HG03139 (cell line): Measurements from ENCODE around the gene DYSF.

ENCODE experiments used
- ATAC-seq: cut with Tn5 transposase; IDR thresholded peaks from one replicate; pipeline ENCODE4 v1.9.1; 2021; ENCODE audit not compliant: unreplicated experiment

The DYSF gene

GRCh38 chr2:71715951-71716696 lies 262.8 kb downstream of the DYSF start:
- ATAC-seq, result no peak

DNA sequence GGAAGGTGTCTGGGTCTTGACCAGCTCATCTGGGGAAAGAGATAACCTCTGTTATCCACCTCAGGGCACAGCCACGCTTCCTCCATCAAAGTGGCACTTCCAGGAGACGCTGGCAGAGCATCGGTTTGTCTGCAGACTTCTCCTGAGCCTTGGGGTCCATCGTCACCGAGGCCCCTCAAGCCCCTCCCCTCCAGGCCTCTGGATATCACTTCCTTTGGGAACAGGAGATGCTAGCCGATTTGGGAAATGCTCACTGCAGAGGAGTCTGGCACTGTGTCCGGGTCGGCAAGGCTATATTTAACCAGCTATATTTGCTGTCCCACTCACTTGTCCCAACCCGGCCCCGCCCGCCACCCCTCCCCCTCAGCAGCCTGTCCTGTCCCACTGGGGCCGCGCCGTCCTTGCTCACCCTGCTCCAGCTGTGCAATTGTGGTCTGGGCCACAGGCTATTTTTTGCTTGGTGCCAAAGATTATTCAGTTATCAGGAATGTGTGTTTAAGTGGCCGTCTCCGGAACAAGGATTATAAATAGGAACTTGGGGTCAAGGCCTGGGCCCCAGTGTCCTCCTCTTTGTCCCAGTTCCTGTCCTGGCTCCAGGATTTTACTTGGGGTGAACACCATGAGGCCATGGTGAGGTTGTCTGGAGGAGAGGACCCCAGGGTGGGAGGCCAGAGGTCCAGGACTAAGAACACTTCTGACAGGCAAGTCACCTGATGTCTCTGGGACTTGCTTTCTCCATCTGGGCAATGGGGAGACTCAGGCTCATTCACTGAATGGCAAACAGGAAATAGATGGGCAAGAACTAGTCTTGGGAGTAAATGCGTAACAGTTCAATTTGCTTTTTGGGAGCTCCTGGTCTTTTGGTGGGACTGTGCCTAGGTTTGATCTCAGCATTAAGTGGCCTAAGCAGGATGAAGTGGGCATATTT lies 263.6 kb downstream of the DYSF start:
- no peak for ATAC-seq

DNA sequence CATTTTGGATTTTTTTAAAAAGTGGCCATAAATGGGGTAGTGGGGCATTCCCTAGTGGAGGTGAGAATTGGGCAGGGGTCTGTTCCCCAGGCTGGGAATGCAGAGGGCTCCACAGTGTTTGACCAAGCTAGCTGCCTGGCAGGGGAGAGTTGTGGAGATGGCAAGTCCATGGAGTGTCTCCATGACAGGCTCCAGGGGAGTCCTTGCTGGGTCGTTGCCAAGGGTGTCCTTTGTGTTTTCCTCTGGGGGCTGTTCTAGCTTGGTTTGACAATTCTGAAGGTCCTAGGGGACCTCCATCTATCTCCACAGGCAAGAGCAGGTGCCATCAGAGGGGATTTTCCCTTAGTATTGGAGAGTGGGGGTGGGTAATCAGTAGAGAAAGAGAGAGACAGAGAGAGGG lies 265.3 kb downstream of the DYSF start:
- ATAC-seq, result no peak

DNA sequence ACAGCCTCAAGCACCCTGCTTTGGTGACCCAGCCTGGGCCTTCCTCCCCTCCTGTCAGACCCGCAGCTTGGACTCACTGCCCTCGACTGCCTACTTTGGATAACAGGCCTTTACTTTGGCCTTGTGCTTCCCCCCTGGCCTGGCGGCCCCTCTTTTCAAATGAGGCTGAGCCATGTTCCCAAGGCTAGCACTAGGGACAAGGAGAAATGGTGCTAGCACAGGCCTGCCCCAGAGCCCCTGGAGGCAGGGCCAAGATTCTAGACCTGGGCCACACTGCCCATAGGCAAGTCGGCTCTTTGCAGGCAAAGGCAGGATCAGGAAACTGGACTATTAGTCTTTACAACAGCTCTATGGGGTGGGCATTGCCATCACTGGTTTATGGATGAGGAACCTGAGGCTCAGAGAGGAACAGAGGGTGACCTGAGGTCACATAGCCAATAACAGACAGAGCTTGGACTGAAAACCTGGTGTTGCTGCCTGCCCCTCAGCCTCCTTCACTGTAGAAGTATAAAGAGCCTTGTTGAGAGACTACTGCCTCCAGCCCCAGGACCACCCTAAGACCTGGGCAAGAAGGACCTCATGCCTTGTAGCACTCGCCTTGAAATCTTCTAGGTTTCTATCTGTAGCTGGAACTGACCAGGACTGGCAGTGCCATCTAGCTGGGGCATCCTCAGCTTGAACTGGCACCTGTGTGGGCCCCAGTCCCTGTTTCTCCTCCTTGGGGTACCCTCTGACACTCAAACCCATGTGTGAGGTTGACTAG lies 266.3 kb downstream of the DYSF start:
- no peak for ATAC-seq

- ATAC-seq, result no peak
These were observed 266.9 kb downstream of the DYSF start for GRCh38 chr2:71720283-71720560.

DNA sequence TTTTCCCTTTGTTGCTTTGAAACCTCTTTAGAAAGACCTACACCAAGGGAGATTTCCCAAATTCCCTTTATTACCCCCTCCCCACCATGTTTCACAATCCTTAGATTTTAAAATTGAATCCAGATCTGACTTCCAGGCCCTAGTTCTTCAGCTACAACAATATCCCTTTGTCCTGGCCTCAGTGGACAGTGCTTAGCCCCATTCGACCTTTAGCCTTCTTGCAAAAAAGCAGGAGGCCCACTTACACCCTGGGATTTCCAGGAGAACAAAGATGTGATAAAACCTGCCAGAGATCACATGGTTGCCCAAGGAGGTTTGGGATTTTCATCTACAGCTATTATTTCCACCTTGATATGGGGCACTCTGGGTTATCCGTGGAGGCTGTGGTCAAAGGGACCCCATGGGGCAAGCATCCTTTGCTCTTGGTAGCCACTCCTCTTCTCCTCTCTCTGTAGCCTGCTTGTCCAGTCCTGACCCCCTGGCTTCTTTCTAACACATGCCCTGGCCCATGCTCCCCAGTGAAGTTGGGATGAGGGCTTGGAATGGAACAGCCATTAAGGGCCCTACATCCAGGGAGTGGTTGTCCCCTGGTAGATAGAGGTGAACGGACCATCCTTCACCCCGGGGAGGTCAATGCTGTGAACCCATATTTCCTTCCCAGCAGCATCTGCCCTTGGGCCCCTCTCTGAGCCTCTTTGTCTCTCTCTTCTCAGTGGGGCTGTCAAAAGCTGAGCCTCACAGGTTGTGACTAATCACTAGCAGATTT lies 267.4 kb downstream of the DYSF start:
- ATAC-seq, result no peak

- no peak for ATAC-seq
These were observed 268.0 kb downstream of the DYSF start for GRCh38 chr2:71721362-71721665.

GRCh38 chr2:71721669-71722068 lies 268.3 kb downstream of the DYSF start:
- no peak for ATAC-seq

DNA sequence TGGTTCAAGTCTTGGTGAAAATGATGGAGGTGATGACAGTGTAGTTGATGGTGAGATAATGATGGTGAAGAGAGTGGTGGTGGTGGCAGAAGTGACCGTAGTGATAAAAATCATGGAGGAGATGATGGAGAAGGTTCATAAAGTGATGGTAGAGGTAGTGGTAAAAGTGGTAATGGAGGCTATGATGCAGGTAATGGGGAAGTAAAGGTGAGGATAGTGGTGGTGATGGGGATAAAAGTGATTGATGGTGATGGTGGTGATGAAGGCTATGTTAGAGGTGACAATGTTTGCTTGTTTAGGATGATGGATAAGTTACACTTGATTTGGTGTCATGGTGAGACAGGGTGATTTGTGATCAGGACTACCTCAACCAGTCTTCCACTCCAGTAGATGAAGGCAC lies 268.9 kb downstream of the DYSF start:
- ATAC-seq, result no peak

GRCh38 chr2:71724793-71725192 lies 271.4 kb downstream of the DYSF start:
- no peak for ATAC-seq

DNA sequence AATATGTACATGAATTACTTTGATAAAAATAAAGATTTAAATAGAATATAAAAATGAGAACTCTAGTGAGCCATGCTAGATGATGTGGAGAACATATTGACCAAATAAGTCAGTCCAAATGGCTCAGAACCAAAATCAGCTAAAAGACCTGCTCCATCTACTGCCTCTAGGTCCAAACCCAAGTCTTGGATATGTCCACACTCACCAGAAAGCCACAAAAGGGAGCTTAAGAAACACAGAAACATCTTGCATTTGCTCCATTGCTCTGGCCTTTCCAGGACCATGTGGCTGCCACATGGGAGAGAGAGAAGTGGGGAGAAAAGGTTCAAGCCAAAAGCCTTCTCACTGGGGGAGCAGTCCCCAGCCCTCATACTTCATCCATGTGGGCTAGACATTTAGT lies 272.5 kb downstream of the DYSF start:
- ATAC-seq, result no peak

- ATAC-seq, result no peak
These were observed 274.2 kb downstream of the DYSF start for GRCh38 chr2:71727562-71727961.

DNA sequence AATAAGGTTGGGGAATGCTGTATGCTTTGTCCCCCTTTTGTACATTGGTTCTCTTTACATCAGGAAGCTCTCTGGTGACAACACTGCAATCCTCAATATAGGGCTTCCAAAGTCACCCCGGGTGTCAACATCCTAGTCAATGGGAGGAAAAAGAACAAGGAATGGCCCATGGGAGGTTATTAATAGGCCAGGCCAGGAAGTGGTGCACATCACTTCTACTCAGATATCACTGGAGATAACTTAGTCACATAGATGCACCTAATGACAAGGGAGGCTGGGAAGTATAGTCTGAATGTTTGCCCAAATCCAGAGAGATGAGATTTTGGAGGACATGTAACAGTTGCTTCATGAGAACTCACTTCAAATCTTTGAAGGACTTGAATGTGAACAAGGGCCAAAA lies 274.7 kb downstream of the DYSF start:
- ATAC-seq, result no peak

- no peak for ATAC-seq
These were observed 277.5 kb downstream of the DYSF start for GRCh38 chr2:71730785-71731383.

- no peak for ATAC-seq
These were observed 281.3 kb downstream of the DYSF start for GRCh38 chr2:71734620-71735019.

DNA sequence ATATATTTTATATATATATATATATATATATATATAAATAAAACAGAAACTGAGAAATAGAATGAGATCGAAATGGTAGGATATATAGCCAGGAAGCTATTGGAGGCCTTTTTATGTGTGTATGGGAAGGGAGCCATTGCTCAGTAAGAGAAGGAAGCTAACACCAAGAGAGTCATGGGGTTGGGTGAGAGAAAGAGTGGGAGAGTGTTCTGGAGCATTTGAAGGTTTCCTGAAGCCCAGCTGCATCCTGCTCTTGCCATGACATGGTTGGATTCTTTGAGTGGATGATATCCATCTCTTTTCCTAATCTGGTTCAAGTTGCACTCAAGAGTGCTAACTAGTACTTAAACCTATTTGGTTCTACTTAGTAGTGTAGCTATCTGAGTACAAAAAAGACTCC lies 282.3 kb downstream of the DYSF start:
- ATAC-seq, result no peak
